ACHN (cell line): ENCODE data around the gene HERC4.
"Not testable (repeated sequence)": the region's sequence is repeated elsewhere in the genome, so short reads cannot be mapped to it uniquely, and the experiment has no call there.

ENCODE experiments used
- DNase-seq: peaks from one replicate; pipeline ENCODE4 v3.0.0-alpha.2; 2015
- in situ Hi-C: cut with HindIII; loops from 2 replicates; pipeline ENCODE4 v1.10.0; 2017; ENCODE audit warnings: low sequenced_read_pairs, low pct_ligation_motif_present, low pct_unique_long_range_greater_than_20kb

HERC4 gene

DNA sequence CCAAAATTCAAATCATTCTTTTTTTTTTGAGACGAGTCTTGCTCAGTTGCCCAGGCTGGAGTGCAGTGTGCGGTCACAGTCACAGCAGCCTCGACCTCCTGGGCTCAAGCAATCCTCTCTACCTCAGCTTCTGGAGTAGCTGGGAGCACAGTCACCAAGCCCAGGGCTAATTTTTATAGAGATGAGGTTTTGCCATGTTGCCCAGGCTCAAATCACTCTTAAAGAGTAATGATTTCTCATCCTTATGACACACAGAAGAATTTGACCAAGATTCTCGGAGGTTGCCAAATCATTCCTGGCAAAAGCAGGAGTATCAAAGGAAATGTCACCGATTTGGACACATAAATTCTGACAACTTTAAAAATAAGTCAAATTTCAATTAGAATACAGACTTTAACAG is 151.5 kb downstream of the HERC4 start:
- in situ Hi-C loops, result no loop called here

DNA sequence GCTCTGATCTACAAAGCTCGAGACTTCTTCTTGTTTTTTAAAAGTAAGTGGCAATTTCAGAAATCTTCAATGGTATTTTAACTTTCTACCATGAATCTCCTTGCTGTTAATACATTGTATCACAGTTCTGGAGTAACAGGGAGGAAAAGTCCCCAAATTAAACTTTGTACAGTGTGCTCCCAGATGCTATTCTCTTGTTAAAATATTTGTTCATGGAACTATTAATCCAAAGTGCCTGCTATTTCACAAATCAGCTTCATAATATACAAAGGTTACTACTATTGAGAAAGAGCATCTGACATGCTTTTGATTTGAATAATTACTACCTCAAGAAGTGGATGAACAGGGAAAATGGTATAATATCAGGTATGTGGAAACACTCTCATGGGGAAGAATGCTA is 154.0 kb downstream of the HERC4 start:
- in situ Hi-C loops, result no loop called here
- no peak for DNase-seq

More for the DNA sequence above, 151.5 kb downstream of the HERC4 start:
- DNase-seq, result peak; percentile 34

DNA sequence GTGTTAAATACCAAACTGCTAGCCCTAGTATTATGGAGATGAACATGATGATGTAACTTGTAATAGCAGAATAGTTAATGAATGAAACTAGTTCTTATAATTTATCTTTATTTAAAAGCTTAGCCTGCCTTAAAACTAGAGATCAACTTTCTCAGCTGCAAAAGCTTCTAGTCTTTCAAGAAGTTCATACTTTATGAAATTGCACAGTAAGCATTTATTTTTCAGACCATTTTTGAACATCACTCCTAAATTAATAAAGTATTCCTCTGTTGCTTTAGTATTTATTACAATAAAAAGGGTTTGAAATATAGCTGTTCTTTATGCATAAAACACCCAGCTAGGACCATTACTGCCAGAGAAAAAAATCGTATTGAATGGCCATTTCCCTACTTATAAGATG is 157.4 kb downstream of the HERC4 start:
- in situ Hi-C loops, result no loop called here
- no peak for DNase-seq

DNA sequence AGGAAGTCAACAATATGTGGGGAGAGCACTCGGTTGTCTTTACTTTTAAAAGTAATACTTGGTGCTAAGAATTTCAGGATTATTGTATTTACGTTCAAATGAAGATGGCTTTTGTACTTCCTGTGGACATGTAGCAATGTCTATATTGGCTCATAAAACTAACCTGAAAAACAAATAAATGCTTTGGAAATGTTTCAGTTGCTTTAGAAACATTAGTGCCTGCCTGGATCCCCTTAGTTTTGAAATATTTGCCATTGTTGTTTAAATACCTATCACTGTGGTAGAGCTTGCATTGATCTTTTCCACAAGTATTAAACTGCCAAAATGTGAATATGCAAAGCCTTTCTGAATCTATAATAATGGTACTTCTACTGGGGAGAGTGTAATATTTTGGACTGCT is 157.9 kb downstream of the HERC4 start:
- DNase-seq, result no peak
- in situ Hi-C loops, result no loop called here

DNA sequence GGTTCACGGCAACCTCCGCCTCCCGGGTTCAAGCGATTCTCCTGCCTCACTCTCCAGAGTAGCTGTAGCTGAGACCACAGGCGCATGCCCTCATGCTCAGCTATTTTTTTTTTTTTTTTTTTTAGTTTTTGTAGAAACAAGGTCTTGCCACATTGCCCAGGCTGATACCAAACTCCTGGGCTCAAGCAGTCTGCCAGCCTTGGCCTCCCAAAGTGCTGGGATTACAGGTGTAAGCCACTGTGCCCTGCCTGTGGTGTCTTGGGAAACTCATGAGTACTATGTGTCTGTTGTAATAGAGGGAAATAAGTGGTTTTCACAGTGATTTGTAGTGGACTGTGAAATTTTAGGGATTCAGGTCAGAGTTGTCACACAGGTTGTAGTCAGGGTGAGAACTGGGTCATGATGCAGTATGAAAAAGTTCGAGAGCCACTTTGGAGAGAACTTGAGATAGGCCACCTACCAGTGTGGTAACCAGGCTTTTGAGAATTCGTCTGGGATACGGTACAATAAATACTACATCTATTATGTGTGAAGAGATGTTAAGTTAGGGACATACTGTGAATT is 160.2 kb downstream of the HERC4 start:
- in situ Hi-C loops, result no loop called here
- DNase-seq, result no peak

DNA sequence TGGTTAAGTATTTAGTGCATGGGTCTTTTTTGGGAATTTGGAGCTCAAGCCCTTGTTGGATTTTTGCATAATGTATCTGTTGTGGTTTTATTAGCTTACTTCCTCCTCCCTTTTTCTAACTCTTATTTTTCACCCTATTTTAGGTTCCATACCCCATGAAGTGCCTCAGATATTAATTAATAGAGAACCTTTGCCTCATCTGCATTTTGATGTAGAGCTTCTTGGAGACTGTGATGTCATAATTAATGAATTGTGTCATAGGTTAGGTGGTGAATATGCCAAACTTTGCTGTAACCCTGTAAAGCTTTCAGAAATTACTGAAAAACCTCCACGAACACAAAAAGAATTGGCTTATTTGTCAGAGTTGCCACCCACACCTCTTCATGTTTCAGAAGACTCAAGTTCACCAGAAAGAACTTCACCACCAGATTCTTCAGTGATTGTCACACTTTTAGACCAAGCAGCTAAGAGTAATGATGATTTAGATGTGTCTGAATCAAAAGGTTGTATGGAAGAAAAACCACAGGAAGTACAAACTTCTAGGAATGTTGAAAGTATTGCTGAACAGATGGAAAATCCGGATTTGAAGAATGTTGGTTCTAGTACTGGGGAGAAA is 162.6 kb downstream of the HERC4 start:
- in situ Hi-C loops, result no loop called here
- no peak for DNase-seq

DNA sequence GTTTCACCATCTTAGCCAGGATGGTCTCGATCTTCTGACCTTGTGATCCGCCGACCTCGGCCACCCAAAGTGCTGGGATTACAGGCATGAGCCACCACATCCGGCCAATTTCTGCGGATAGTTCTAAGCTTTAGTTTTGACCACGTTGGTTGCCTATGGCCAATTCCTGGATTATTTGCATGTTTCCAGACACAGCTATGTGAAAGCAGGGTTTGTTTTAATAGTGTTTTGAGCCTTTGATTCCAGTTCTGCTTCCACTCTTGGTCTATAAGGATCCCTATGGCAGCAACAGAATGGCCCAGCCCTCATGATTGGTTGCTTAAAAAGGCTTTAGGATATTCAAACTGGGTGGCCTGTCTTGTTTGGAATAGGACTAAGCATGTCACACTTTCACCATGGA is 171.5 kb downstream of the HERC4 start:
- no peak for DNase-seq
- in situ Hi-C loops, result no loop called here

DNA sequence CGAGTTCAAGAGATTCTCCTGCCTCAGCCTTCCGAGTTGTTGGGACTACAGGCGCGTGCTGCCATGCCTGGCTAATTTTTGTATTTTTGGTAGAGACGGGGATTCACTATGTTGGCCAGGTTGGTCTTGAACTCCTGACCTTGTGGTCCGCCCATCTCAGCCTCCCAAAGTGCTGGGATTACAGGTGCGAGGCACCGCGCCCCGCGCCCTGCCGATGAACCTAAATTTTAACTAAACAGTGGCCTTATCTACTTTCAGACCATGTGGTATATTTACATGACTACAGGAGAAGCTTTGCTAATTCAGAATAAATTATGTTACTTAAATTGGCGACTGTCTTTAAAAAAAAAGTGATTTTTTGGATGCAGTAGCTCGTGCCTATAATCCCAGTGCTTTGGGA is 181.4 kb downstream of the HERC4 start:
- no peak for DNase-seq
- in situ Hi-C loops, result no loop called here

DNA sequence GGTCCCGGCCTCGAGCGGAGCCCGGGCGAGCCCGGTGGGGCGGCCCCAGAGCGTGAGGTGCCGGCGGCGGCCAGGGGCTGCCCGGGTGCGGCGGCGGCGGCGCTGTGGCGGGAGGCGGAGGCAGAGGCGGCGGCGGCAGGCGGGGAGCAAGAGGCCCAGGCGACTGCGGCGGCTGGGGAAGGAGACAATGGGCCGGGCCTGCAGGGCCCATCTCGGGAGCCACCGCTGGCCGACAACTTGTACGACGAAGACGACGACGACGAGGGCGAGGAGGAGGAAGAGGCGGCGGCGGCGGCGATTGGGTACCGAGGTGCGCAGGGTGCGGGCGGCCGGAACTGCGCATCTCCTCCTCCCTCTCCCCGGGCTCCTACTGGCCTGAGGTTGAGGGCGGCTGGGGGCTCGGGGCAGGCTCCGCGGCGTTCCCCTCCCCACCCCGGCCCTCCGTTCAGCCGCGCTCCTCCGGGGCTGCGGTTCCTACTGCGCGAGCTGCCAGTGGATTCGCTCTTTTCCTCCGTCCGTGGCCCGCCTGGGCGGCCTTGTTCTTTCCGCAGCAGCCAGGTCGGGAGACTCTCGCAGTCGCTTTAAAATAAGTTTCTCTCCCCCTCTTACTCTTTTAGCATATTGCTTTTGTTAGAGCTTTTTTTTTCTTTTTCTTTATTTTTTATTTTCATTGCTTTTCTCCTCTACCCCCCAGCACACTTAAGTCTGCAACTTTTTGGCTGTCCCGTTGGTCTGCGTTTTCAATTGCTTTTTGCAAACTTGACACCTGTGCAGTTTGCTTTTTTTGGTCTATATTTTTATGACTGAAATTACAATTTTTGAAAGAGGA is 190.0 kb downstream of the HERC4 start:
- in situ Hi-C loops, result no loop called here
- DNase-seq, result peak; percentile 76

DNA sequence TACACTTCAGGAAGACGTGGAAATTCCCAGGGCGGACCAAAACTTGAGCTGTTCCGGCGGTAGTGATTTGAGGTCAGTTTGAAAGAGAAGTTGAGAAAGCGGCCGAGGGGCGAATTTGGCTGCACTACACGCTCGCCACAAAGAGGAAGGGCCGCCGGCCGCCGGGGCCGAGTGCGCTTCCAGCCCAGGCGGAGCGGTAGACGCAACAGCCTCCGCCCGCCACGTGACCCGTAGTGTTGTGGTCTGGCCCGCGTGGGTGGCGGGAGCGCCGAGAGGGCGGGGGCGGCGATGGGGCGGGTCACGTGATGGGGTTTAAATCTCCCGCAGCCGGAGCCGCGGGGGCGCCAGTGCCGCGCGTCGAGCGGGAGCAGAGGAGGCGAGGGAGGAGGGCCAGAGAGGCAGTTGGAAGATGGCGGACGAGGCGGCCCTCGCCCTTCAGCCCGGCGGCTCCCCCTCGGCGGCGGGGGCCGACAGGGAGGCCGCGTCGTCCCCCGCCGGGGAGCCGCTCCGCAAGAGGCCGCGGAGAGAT is 190.7 kb downstream of the HERC4 start, which contains the start of gene SIRT1:
SIRT1 (plus strand) TSS at position 344 of the 529 bp plus-strand sequence; CDS start at position 410, 66 bp downstream.
- in situ Hi-C loops, result no loop called here
- DNase-seq, result peak; percentile 97

DNA sequence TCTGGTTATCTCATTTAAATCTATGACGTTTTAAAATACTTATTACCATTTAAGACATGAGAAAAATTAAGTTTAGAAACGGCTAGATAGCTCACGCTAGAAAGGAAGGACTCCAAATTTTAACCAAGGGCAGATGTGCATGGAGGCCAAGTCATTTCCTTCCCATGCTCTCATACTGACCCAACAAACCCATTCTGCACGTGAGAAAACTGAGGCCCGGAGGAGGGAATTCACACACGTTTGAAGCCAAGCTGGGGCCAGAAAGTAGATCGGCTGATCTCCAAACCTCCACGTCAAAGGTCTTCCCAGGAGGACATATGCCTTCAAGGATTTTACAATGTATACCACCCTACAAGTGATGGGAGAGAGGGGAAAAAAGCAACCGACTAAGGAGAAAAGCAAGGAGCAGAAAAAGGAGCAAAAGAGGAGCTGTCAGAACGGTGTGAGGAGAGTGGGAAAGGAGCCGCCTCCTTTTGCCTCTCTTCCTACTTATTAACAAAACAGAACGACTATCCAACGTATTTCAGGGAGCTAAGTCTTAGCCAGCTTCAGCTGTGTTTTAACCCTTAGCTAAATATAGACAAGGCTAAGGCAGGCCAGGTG is 191.3 kb downstream of the HERC4 start:
- no peak for DNase-seq
- in situ Hi-C loops, result no loop called here

DNA sequence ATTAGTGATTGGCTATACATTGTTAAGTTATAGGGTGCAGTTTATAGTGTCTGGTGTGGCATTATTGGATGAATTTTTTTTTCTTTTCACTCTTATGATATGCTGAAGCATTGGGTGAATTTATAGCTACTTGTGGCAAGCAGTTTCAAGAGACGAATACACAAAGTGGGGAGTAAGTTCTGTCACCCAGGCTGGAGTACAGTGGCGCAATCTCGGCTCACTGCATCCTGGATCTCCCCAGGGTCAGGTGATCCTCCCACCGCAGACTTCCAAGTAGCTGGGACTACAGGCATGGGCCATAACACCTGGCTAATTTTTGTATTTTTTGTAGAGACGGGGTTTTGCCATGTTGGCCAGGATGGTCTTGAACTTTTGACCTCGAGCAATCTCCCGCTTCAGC is 196.9 kb downstream of the HERC4 start:
- no peak for DNase-seq
- in situ Hi-C loops, result no loop called here

DNA sequence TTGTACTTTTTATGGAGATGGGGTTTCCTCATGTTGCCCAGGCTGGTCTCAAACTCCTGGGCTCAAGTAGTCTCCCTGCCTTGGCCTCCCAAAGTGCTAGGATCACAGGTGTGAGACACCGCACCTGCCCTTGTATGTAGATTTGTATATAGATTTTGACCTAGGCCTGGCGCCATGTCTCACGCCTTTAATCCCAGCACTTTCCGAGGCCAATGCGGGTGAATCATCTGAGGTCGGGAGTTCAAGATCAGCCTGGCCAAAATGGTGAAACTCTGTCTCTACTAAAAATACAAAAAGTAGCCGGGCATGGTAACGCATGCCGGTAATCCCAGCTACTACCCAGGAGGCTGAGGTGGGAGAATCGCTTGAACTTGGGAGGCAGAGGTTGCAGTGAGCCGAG is 197.7 kb downstream of the HERC4 start:
- DNase-seq, in situ Hi-C loops: not testable (repeated sequence)

DNA sequence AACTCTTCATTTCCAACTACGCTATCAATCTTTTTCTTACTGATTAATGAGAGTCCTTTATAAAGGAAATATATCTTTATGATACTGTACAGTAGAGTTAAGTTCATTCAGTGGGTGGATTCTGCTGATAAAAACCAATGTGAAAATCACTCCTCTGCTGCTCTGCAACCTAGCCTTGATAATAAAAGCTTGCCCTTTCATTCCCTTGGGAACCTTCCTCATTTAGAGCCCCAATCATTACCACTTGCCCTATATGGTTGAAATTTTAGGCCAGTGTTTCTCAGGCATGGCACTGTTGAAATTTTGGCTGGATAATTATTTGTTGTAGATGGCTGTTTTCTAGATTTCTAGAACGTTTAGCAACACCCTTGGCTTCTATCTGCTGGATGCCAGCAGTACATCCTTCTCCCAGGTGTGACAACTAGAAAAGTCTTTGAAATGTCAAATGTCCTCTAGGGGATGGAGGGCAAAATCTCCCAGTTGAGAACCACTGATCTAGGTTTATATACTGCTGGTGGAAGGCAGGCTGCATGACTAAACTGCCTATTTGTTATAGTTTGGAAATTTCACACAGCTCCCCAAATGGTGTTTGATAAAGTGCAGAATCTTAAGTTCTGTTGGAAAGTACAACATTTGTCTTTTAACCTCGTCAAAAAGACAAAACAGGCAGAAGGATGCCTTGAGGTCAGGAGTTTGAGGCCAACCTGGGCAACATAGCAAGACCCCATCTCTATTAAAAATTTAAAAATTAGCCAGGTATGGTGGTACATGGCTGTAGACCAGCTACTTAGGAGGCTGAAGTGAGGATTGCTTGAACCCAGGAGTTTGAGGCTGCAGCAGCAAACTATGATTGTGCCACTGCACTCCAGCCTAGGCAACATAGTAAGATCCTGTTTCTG is 199.5 kb downstream of the HERC4 start:
- no peak for DNase-seq
- in situ Hi-C loops, result no loop called here
